Suprapubic skin (tissue), 4 donors: Measurements from ENCODE around the gene KDM4E. TPM values are rescaled to one million over a fixed set of nuclear protein-coding genes. Genes with fewer than 3 reads are reported as not detected.

Experiments
- DNase-seq, 2 donors: peaks; one replicate each; pipeline ENCODE4 v3.0.0-alpha.2; 2019; ENCODE audit warnings: low spot score in 2 of 2
- H3K27ac ChIP-seq: fragments of 200-600 bp; sonication (generic); one replicate; pipeline ENCODE4 v1.5.1; 2019
- H3K27me3 ChIP-seq: fragments of 200-600 bp; sonication (generic); one replicate; pipeline ENCODE4 v1.5.1; 2019
- H3K36me3 ChIP-seq: fragments of 200-600 bp; sonication (generic); one replicate; pipeline ENCODE4 v1.5.1; 2019
- H3K4me1 ChIP-seq: fragments of 200-600 bp; sonication (generic); one replicate; pipeline ENCODE4 v1.5.1; 2019
- H3K4me3 ChIP-seq: fragments of 200-600 bp; sonication (generic); one replicate; pipeline ENCODE4 v1.5.1; 2019; ENCODE audit warnings: mild to moderate bottlenecking
- H3K9me3 ChIP-seq: fragments of 200-600 bp; sonication (generic); one replicate; pipeline ENCODE4 v1.5.1; 2019
- EP300 ChIP-seq: sonication (generic); formaldehyde crosslinking; IDR thresholded peaks from one replicate; pipeline ENCODE4 v1.6.1; 2017; ENCODE audit warnings: antibody characterized with exemption
- POLR2A ChIP-seq, 2 donors: fragments of 450-650 bp; IDR thresholded peaks; one replicate each; pipeline ENCODE4 v1.6.1; 2017; ENCODE audit warnings: antibody characterized with exemption in 2 of 2, mild to moderate bottlenecking in 2 of 2, moderate library complexity in 2 of 2
- POLR2AphosphoS5 ChIP-seq, 3 donors: sonication (generic); formaldehyde crosslinking; IDR thresholded peaks; one replicate each; pipeline ENCODE4 v1.6.1; 2017; ENCODE audit warnings: antibody characterized with exemption in 3 of 3
- WGBS: methylation state at CpG from one replicate; pipeline ENCODE4 v1.1.5; 2018; 5-methylcytosine and 5-hydroxymethylcytosine counted together
- total RNA-seq, 4 donors: library from RNA; depleted of rRNA; stranded (reverse); fragments of >200 nt; gene quantifications; one replicate each; pipeline ENCODE4 v1.1.0, GENCODE V29; 2016
- TF ChIP-seq, protein P1 (sequence below), 2 donors: fragments of 200-600 bp in 1 of 2; fragments of 450-650 bp in 1 of 2; sonication (generic) in 1 of 2; IDR thresholded peaks; one replicate each; pipeline ENCODE4 v1.5.1; 2016 to 2019; ENCODE audit warnings: antibody characterized with exemption in 2 of 2, mild to moderate bottlenecking in 1 of 2, moderate library complexity in 1 of 2

KDM4E gene
- total RNA-seq, 4 donors from 2014 or later = not detected

DNA sequence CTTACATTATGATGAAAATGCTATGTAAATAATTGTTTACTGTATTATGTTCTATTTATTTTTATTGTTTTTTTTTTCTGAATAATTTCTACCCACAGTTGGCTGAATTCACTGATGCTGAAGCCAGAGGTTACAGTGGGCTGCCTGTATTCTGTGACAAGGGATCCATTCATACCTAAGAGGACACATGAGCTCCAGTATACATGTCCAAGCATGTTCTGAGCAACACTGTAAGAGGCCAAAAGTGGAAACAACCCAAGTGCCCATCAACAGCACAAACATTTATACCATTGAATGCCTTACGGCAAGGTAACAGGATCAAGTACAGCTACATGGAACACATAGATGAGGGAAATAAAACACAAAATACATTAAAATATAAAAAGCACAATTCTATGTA, 40.3 kb downstream of the KDM4E start:
- no peak for DNase-seq
- Histone ChIP-seq H3K9me3 (no peaks in the 10 kb centered on the region), H3K36me3 (no peaks in the 10 kb centered on the region), H3K27ac (no peak overlapping the region), H3K4me3 (no peak overlapping the region), H3K27me3 (no peaks in the 10 kb centered on the region), H3K4me1 (peaks cover 21% of the 10 kb centered on the region)
- TF ChIP-seq, protein P1, sequence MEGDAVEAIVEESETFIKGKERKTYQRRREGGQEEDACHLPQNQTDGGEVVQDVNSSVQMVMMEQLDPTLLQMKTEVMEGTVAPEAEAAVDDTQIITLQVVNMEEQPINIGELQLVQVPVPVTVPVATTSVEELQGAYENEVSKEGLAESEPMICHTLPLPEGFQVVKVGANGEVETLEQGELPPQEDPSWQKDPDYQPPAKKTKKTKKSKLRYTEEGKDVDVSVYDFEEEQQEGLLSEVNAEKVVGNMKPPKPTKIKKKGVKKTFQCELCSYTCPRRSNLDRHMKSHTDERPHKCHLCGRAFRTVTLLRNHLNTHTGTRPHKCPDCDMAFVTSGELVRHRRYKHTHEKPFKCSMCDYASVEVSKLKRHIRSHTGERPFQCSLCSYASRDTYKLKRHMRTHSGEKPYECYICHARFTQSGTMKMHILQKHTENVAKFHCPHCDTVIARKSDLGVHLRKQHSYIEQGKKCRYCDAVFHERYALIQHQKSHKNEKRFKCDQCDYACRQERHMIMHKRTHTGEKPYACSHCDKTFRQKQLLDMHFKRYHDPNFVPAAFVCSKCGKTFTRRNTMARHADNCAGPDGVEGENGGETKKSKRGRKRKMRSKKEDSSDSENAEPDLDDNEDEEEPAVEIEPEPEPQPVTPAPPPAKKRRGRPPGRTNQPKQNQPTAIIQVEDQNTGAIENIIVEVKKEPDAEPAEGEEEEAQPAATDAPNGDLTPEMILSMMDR (IDR thresholded peaks at IDR 0.05) = no peak
- TF ChIP-seq POLR2AphosphoS5 (IDR thresholded peaks at IDR 0.05) (no peak), POLR2A (IDR thresholded peaks at IDR 0.05) (no peak)
- WGBS = 90% methylated on average over 1 of the region's 1 CpG

DNA sequence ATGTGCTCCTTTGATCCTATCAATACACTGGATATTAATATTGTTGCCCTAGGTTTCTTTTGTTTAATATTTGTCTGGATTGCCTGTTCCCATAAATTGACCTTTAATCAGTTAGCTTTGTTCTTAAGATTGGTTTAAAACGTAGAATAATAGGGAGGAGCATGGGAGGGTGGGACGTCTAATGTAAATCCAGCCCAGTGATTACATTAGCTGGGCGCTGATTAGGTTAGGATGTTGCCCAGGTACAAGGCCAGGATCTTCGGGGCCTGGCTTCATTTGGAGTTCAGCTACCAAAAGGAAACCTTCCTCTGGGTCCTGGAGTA, 41.6 kb downstream of the KDM4E start, which contains the start of gene SRSF8:
TSS of gene SRSF8 (plus strand) at position 204 of the 323 bp plus-strand sequence. CDS start 308 bp downstream, outside the sequence.
- peak within 1 kb of the TSS; percentile 98 for H3K27ac ChIP-seq
- WGBS = 0% methylated on average over 4 of the region's 4 CpGs
- H3K9me3 ChIP-seq = no peaks in the 10 kb centered on the region
- H3K4me3 ChIP-seq = peak within 1 kb of the TSS; percentile 97
- peaks cover 27% of the 10 kb centered on the region for H3K4me1 ChIP-seq
- no peaks in the 10 kb centered on the region for H3K27me3 ChIP-seq
- DNase-seq = no peak
- TF ChIP-seq POLR2A (IDR thresholded peaks at IDR 0.05) (no peak), EP300 (no peak), POLR2AphosphoS5 (IDR thresholded peaks at IDR 0.05) (no peak)
- TF ChIP-seq, protein P1 (IDR thresholded peaks at IDR 0.05) = no peak
- H3K36me3 ChIP-seq = no peaks in the 10 kb centered on the region

DNA sequence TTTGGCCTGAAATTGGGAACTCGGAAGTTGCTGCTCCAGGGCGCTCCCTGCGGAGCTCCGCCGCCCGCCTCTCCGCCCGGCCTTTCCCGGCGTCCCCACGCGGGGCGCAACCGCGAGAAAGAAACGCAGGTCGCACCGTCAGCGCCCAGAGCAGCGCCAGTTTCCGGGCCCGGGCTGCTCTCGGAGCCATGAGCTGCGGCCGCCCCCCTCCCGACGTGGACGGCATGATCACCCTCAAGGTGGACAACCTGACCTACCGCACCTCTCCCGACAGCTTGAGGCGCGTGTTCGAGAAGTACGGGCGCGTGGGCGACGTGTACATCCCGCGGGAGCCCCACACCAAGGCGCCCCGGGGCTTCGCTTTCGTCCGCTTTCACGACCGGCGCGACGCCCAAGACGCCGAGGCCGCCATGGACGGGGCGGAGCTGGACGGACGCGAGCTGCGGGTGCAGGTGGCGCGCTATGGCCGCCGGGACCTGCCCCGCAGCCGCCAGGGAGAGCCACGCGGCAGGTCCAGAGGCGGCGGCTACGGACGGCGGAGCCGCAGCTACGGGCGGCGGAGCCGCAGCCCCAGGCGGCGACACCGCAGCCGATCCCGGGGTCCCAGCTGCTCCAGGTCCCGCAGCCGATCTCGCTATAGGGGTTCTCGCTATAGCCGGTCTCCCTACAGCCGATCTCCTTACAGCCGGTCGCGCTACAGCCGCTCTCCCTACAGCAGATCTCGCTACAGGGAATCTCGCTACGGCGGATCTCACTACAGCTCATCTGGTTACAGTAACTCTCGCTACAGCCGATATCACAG, 42.2 kb downstream of the KDM4E start:
- Histone ChIP-seq H3K9me3 (no peaks in the 10 kb centered on the region), H3K27ac (peak overlapping the region; percentile 98), H3K4me3 (peak overlapping the region; percentile 97), H3K27me3 (no peaks in the 10 kb centered on the region), H3K4me1 (peaks cover 27% of the 10 kb centered on the region), H3K36me3 (no peaks in the 10 kb centered on the region)
- TF ChIP-seq EP300 (no peak), POLR2AphosphoS5 (IDR thresholded peaks at IDR 0.05) (peak in 2 of 3 donors; percentile 48 to 49), POLR2A (IDR thresholded peaks at IDR 0.05) (peak in 1 of 2 donors; percentile 72)
- TF ChIP-seq, protein P1 (IDR thresholded peaks at IDR 0.05) = peak; percentile 63 to 79
- 0% methylated on average over 21 of the region's 98 CpGs for WGBS
- peak; percentile 89 to 91 for DNase-seq

DNA sequence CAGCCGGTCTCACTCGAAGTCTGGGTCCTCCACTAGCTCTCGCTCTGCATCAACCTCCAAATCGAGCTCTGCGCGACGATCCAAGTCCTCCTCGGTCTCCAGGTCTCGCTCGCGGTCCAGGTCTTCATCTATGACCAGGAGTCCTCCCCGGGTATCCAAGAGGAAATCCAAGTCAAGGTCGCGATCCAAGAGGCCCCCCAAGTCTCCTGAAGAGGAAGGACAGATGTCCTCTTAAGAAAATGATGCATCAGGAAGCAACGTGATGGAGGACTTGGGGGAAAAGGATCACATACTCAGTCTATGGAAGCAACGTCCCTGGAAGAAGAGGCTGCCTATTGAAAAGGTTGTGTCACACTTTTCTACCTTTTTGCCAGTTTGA, 42.8 kb downstream of the KDM4E start:
- Histone ChIP-seq H3K4me1 (peaks cover 29% of the 10 kb centered on the region), H3K4me3 (peak overlapping the region; percentile 97), H3K27me3 (no peaks in the 10 kb centered on the region), H3K9me3 (no peaks in the 10 kb centered on the region), H3K36me3 (no peaks in the 10 kb centered on the region), H3K27ac (peak overlapping the region; percentile 98)
- WGBS = under 1% methylated on average over 15 of the region's 16 CpGs
- no peak for TF ChIP-seq POLR2AphosphoS5 (IDR thresholded peaks at IDR 0.05)
- TF ChIP-seq, protein P1 (IDR thresholded peaks at IDR 0.05) = no peak
- no peak for TF ChIP-seq POLR2A (IDR thresholded peaks at IDR 0.05)
- no peak for TF ChIP-seq EP300
- no peak for DNase-seq

DNA sequence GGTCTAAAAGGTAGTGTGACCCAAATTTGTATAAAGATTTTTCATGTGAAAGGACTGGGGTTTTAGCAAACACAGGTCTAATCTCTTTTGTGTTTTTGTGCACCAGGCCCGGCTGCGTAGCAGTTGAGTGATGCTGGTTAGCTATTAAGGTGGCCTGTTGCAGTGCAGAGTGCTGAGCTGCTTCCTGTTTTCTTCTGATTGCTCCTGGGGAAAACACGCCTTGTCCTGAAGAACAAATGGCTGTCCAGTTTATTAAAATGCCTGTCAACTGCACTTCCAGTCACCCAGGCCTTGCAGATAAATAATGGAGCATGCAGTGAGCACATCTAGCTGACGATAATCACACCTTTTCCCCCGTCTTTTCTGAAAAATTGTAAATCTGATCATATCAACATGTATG, 43.5 kb downstream of the KDM4E start:
- H3K27me3 ChIP-seq = no peaks in the 10 kb centered on the region
- H3K9me3 ChIP-seq = no peaks in the 10 kb centered on the region
- peak overlapping the region; percentile 97 for H3K4me3 ChIP-seq
- no peaks in the 10 kb centered on the region for H3K36me3 ChIP-seq
- 0% methylated on average over 5 of the region's 5 CpGs for WGBS
- no peak for TF ChIP-seq EP300
- peak; percentile 33 to 61 for TF ChIP-seq POLR2A (IDR thresholded peaks at IDR 0.05)
- TF ChIP-seq, protein P1 (IDR thresholded peaks at IDR 0.05) = no peak
- TF ChIP-seq POLR2AphosphoS5 (IDR thresholded peaks at IDR 0.05) = peak in 2 of 3 donors; percentile 84 to 86
- peaks cover 36% of the 10 kb centered on the region for H3K4me1 ChIP-seq
- peak; percentile 84 to 87 for DNase-seq
- peak overlapping the region; percentile 98 for H3K27ac ChIP-seq
